IMR-90 (cell line): ENCODE measurements around the gene ATP2A3.

Experiments
- MAZ ChIP-seq: IDR thresholded peaks from 2 replicates; pipeline ENCODE4 v1.6.1; 2012; ENCODE audit warnings: low read depth, mild to moderate bottlenecking, low read length, improper control_type of control experiment, moderate library complexity, borderline replicate concordance
- POLR2A ChIP-seq: IDR thresholded peaks from 2 replicates; pipeline ENCODE4 v1.6.1; 2012; ENCODE audit warnings: mild to moderate bottlenecking, low read depth, low read length
- RAD21 ChIP-seq: IDR thresholded peaks from 2 replicates; pipeline ENCODE4 v1.6.1; 2012; ENCODE audit warnings: low read length, improper control_type of control experiment
- RFX5 ChIP-seq: IDR thresholded peaks from 2 replicates; pipeline ENCODE4 v1.8.0; 2012; ENCODE audit warnings: low read depth, mild to moderate bottlenecking, low read length, moderate library complexity
- TF ChIP-seq, protein P1 (sequence below): conservative IDR thresholded peaks from 2 replicates; pipeline ENCODE4 v1.5.1; 2012; ENCODE audit warnings: mild to moderate bottlenecking, low read depth, low read length, improper control_type of control experiment

DNA sequence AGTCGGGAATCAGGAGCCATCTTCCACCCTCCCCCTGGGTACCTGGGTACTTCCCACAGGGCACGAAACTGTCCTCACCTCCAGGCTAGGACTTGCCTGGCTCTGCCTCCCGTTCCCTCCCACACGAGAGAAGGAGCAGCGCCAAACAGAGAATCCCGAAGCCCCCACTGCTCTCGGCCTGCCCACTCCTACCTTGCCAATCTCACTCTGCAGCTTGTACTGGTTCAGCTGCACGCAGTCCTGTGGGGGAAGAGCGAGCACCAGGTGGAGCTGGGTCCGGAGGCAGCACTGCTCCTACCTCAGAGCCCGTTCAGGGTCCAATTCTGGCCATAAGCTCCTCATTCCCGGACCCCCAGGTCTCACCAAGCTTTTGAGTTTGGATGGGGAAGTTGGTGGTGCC, 80.0 kb downstream of the ATP2A3 start:
- TF ChIP-seq, protein P1, sequence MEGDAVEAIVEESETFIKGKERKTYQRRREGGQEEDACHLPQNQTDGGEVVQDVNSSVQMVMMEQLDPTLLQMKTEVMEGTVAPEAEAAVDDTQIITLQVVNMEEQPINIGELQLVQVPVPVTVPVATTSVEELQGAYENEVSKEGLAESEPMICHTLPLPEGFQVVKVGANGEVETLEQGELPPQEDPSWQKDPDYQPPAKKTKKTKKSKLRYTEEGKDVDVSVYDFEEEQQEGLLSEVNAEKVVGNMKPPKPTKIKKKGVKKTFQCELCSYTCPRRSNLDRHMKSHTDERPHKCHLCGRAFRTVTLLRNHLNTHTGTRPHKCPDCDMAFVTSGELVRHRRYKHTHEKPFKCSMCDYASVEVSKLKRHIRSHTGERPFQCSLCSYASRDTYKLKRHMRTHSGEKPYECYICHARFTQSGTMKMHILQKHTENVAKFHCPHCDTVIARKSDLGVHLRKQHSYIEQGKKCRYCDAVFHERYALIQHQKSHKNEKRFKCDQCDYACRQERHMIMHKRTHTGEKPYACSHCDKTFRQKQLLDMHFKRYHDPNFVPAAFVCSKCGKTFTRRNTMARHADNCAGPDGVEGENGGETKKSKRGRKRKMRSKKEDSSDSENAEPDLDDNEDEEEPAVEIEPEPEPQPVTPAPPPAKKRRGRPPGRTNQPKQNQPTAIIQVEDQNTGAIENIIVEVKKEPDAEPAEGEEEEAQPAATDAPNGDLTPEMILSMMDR: no peak
- TF ChIP-seq MAZ (no peak), RFX5 (no peak), RAD21 (no peak), POLR2A (no peak)
